GM19397 (cell line): Measurements from ENCODE around the gene KRTAP1-4.
"Not testable (repeated sequence)": the region's sequence is repeated elsewhere in the genome, so short reads cannot be mapped to it uniquely, and the experiment has no call there.

ENCODE experiments used
- ATAC-seq: cut with Tn5 transposase; IDR thresholded peaks from one replicate; pipeline ENCODE4 v1.9.1; 2021; ENCODE audit warnings: mild to moderate bottlenecking, moderate library complexity; ENCODE audit not compliant: unreplicated experiment

KRTAP1-4 gene

GRCh38 chr17:41008811-41009210 lies 21.2 kb downstream of the KRTAP1-4 start, which contains the start of gene KRTAP3-1:
TSS of gene KRTAP3-1 (minus strand) at chr17:41009128. CDS start at chr17:41009074, 54 bp downstream.
- ATAC-seq: no peak

DNA sequence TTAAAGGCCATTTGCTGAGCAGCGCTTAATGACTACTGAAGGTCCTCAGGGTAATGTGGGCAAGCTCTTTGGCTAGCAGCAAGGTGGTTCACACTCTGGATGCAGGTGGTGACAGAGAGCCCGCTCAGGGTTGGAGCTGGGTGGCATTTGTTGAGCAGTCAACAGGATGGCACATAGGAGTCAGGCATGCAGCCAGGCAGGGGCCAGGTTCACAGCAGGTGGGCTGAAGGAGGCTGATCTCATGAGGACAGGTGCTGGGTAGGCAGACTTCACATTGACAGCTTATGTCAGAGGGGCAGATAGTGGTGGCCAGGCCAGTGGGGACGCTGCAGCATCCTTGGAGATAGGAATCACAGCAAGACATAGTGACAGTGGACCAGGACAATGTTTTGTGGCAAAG lies 25.6 kb downstream of the KRTAP1-4 start:
- no peak for ATAC-seq

DNA sequence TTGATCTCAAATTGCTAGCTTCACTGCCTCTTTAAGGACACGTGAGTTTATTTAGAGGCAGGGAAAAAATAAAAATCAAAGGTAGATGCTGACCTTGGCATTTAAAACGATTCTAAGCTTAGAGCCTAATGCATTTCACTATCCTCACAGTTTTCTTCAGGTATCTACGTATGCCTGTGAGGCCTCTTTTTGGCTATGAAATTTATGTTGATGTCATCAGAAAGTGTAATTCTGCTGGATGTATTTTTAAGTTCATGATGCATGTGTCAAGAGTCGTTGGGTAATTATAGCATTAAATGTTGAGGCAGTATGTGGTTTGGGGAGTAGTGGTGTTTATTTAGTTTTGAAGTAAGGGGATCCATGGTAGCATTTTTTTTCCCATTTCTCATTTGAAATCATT lies 26.1 kb downstream of the KRTAP1-4 start:
- ATAC-seq: no peak

GRCh38 chr17:41002814-41003213 lies 27.2 kb downstream of the KRTAP1-4 start:
- no peak for ATAC-seq

GRCh38 chr17:41001795-41002194 lies 28.2 kb downstream of the KRTAP1-4 start:
- no peak for ATAC-seq

DNA sequence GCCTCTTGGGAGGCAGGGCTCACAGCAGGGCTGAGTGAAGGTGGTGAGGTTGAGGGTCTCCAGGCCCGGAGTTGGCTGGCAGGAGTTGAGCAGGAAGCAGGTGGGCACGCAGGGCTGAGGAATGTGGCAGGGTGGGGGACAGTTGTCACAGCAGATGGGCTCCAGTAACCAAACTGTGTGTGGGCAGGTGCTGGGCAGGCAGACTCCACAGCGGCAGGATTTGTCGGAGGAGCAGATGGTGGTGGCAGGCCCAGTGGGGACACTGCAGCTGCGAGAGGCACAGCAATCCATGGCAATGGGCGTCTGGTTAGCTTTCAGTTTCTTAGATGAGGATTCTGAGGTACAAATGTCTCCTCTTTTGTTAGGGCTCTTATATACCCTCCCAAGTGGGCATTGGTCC lies 30.4 kb downstream of the KRTAP1-4 start, which contains the start of gene KRTAP3-2:
TSS of gene KRTAP3-2 (minus strand) at position 344 of the 400 bp plus-strand sequence. CDS start at position 291, 53 bp downstream.
- not testable (repeated sequence) for ATAC-seq

DNA sequence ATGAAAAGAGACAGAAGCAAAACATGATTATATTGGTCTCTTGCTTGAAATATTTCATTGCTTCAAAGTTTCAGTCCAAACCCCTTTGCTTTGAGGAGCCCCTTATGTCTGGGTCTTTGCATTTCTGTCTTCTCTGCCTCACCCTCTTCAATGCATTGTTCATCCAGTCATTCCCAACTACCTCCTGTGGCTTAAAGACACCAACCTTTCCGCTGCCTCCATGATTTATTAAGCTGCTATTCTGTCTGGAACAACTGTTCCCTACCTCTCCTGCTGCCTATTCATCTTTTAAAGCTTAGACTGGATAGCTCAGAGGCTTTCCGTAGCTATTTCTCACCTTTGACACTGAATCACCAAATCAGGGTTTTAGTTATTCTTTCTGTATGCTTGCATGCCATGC lies 32.6 kb downstream of the KRTAP1-4 start:
- ATAC-seq: no peak

DNA sequence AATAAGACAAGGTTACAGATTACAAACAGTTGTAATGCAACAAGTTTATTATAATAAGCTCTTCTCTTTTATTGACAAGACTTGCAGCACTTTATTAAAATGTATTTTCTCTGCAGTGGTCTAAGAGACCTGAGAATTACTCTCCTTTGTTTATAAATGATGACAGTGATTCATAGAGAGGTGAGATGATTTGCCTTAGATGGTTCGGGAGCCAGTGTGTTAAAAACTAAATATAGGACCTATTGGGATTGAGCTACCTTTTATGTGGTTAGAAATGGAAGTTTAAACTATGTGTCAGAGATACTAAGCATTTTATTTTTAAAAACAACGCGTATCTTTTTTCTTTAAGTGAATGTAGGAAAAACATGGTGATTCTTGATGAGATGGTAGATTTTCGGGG lies 33.2 kb downstream of the KRTAP1-4 start:
- no peak for ATAC-seq

DNA sequence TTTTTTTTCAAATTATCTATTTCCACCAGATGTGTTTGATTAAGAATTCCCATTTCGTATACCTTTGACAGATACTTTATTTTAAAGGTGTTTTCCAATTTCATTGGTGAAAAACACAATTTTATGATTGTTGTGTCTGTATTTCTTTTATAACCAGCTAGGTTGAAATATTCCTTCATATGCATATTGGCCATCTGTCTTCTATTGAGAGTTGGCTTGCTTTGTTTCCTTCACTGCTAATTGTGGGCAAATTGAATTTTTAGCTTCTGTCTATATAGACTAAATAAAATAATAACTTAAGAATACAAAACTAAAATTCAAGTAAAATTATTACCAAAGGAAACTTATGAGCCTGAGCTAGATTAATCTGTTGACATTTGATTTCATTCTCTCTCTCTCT lies 34.9 kb downstream of the KRTAP1-4 start:
- ATAC-seq: no peak

DNA sequence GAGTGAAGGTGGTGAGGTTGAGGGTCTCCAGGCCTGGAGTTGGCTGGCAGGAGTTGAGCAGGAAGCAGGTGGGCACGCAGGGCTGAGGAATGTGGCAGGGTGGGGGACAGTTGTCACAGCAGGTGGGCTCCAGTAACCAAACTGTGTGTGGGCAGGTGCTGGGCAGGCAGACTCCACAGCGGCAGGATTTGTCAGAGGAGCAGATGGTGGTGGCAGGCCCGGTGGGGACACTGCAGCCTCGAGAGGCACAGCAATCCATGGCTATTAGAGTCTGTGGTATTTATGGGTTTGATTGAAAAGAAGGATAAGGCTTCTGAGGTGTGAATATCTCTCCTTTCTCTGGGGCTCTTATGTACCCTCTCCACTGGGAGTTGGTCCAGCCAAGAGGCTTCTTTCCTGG lies 36.2 kb downstream of the KRTAP1-4 start, which contains the start of gene KRTAP3-3:
TSS of gene KRTAP3-3 (minus strand) at position 326 of the 400 bp plus-strand sequence. CDS start at position 259, 67 bp downstream.
- ATAC-seq: no peak

GRCh38 chr17:40993084-40993483 lies 36.9 kb downstream of the KRTAP1-4 start:
- ATAC-seq: no peak

- ATAC-seq: no peak
Observed at GRCh38 chr17:40992666-40993065, 37.3 kb downstream of the KRTAP1-4 start.

GRCh38 chr17:40986920-40987319 lies 43.1 kb downstream of the KRTAP1-4 start:
- no peak for ATAC-seq

- ATAC-seq: no peak
Observed at GRCh38 chr17:40984226-40984625, 45.8 kb downstream of the KRTAP1-4 start, which contains the start of gene KRT40. TSS of gene KRT40 (minus strand) at chr17:40984326. CDS start at chr17:40984273, 53 bp downstream.

DNA sequence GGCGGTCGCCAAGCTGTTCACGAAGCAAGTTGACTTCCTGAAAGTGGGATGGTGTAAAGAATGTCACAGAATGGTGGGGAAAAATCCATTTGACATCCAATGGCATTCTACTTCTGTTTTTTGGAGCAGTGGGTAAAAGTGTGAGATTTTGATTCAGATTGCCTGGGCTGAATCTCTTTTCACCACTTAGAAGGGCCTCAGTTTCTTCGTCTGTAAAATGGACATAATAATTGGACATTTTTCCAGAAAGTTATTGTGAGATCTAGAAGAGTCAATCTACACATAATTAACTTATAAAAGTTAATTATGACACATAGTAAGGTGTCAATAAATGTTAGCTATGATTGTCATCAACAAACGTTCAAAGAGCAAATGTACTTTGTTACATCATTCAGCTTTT lies 48.9 kb downstream of the KRTAP1-4 start:
- ATAC-seq: no peak

- no peak for ATAC-seq
Observed at GRCh38 chr17:40980596-40980995, 49.4 kb downstream of the KRTAP1-4 start.

- ATAC-seq: no peak
Observed at GRCh38 chr17:40980117-40980516, 49.9 kb downstream of the KRTAP1-4 start.
